Osteocyte (in vitro differentiated cells): ENCODE results near the gene CACNA2D3. TPM values are rescaled to one million over a fixed set of nuclear protein-coding genes. Genes with fewer than 3 reads are reported as not detected.

Experiments used
- DNase-seq: peaks from one replicate; pipeline ENCODE4 v3.0.0; 2021; ENCODE audit warnings: mixed read lengths; ENCODE audit not compliant: unreplicated experiment; ENCODE audit errors: extremely low spot score
- H3K27ac Mint-ChIP-seq: one replicate; pipeline ENCODE4 v1.8.0; 2021; ENCODE audit warnings: mild to moderate bottlenecking, mixed read lengths; ENCODE audit not compliant: unreplicated experiment
- H3K27me3 Mint-ChIP-seq: one replicate; pipeline ENCODE4 v1.8.0; 2021; ENCODE audit warnings: mixed read lengths; ENCODE audit not compliant: unreplicated experiment
- H3K36me3 Mint-ChIP-seq: one replicate; pipeline ENCODE4 v1.8.0; 2021; ENCODE audit warnings: mixed read lengths; ENCODE audit not compliant: unreplicated experiment
- H3K4me1 Mint-ChIP-seq: one replicate; pipeline ENCODE4 v1.8.0; 2021; ENCODE audit warnings: mixed read lengths; ENCODE audit not compliant: unreplicated experiment
- H3K4me3 Mint-ChIP-seq: one replicate; pipeline ENCODE4 v1.8.0; 2021; ENCODE audit warnings: mild to moderate bottlenecking, moderate library complexity, mixed read lengths; ENCODE audit not compliant: unreplicated experiment
- H3K9me3 Mint-ChIP-seq: one replicate; pipeline ENCODE4 v1.8.0; 2021; ENCODE audit warnings: mixed read lengths; ENCODE audit not compliant: unreplicated experiment
- total RNA-seq: library from RNA; stranded (reverse); gene quantifications from 2 replicates; pipeline ENCODE4 v1.2.1, GENCODE V29; 2021
- TF ChIP-seq, protein P1 (sequence below): fragments of 200-600 bp; sonication (generic); IDR thresholded peaks from 2 replicates; pipeline ENCODE4 v1.5.0; 2021; ENCODE audit warnings: antibody characterized with exemption, mild to moderate bottlenecking, moderate library complexity

The CACNA2D3 gene
- total RNA-seq, 1 donor from 2014 or later, result 0.46 TPM

DNA sequence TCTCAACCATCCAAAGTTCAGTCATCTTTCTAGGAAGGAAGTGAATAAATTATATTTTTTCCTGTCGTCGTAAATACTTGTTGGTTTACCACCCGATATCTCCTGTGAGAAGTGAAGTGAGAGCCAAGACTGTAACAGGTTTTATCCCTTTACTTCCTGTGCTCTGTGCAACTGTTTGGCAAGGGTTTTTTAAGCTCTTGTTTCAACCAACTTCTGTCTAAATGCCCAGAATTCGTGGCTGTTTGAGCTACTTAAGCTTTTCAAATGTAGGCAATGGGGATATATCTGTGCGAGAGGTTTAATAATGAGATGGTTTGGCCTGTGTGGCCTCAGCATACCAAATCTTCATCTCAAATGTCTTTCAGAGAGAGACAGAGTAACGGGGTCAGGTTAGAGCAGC, 670.8 kb downstream of the CACNA2D3 start:
- Mint-ChIP-seq H3K36me3 (no peaks in the 10 kb centered on the region), H3K9me3 (peaks cover 6% of the 10 kb centered on the region), H3K4me3 (no peak overlapping the region), H3K27ac (no peak overlapping the region), H3K27me3 (peaks cover 21% of the 10 kb centered on the region), H3K4me1 (no peaks in the 10 kb centered on the region)
- DNase-seq, result no peak
- TF ChIP-seq, protein P1, sequence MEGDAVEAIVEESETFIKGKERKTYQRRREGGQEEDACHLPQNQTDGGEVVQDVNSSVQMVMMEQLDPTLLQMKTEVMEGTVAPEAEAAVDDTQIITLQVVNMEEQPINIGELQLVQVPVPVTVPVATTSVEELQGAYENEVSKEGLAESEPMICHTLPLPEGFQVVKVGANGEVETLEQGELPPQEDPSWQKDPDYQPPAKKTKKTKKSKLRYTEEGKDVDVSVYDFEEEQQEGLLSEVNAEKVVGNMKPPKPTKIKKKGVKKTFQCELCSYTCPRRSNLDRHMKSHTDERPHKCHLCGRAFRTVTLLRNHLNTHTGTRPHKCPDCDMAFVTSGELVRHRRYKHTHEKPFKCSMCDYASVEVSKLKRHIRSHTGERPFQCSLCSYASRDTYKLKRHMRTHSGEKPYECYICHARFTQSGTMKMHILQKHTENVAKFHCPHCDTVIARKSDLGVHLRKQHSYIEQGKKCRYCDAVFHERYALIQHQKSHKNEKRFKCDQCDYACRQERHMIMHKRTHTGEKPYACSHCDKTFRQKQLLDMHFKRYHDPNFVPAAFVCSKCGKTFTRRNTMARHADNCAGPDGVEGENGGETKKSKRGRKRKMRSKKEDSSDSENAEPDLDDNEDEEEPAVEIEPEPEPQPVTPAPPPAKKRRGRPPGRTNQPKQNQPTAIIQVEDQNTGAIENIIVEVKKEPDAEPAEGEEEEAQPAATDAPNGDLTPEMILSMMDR, result no peak

DNA sequence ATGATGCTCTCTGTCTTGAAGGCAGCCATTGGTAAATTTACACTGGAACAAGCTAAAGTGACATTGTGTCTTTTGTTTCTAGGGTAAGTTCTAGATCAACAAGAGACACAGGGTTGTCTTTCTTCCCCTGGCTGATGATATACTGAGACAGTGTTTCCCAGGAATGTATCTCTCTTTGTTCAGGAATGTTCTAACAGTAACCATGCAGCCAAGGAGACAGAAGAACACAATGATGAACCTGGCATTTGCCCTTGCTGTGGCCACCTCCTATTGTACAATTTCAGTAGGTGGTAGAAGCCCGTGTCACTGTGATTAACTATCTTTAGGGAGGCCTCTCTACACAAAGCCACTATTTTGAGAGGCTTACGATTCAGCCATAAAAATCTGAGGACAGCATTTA, 674.8 kb downstream of the CACNA2D3 start:
- no peaks in the 10 kb centered on the region for H3K36me3 Mint-ChIP-seq
- H3K27ac Mint-ChIP-seq, result no peak overlapping the region
- H3K9me3 Mint-ChIP-seq, result peaks cover 6% of the 10 kb centered on the region
- H3K4me1 Mint-ChIP-seq, result no peaks in the 10 kb centered on the region
- TF ChIP-seq, protein P1, result no peak
- H3K27me3 Mint-ChIP-seq, result peaks cover 27% of the 10 kb centered on the region
- no peak overlapping the region for H3K4me3 Mint-ChIP-seq
- DNase-seq, result no peak

DNA sequence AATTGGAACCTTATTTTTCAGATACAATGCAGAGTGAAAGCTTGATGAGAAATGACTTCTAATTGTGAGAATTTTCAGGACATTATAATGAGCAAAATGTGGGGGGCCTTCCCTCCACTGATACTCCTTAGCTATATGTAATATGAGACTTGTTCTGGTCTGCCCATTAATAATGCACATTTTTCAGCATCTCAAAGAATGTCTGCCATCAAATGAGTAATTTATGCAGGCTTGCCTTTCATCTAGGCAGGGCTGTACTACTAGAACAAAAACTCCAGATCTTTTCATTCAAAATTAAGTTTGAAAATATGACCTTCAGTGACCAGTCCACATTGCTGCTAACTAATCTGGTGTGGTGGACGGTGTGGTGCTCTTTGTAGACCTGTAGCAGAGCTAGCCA, 678.1 kb downstream of the CACNA2D3 start:
- no peak overlapping the region for H3K4me3 Mint-ChIP-seq
- no peaks in the 10 kb centered on the region for H3K4me1 Mint-ChIP-seq
- no peak for DNase-seq
- H3K27ac Mint-ChIP-seq, result no peak overlapping the region
- peaks cover 11% of the 10 kb centered on the region for H3K27me3 Mint-ChIP-seq
- no peaks in the 10 kb centered on the region for H3K36me3 Mint-ChIP-seq
- H3K9me3 Mint-ChIP-seq, result peaks cover 9% of the 10 kb centered on the region
- TF ChIP-seq, protein P1, result no peak

DNA sequence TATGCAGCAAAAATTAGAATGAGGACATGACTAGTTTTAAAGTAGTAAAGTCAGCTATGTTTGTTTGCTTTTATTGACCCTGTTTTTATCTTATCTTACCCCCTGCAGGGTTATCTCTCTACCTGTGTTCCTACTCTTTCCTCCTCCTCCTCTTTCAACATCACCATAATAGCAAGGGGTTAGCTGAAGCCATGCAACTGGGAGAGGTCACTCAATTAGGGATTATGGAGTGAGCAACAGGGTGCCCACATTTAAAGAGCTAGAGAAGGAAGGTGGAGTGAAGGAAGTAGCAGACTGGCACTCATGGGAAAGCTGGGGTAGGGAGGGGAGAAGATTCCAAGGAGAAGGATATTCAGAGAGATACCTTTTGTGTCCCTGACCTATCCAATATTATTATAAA, 679.6 kb downstream of the CACNA2D3 start:
- H3K27me3 Mint-ChIP-seq, result peaks cover 9% of the 10 kb centered on the region
- TF ChIP-seq, protein P1, result no peak
- no peak overlapping the region for H3K27ac Mint-ChIP-seq
- H3K9me3 Mint-ChIP-seq, result peaks cover 4% of the 10 kb centered on the region
- H3K4me1 Mint-ChIP-seq, result no peaks in the 10 kb centered on the region
- DNase-seq, result no peak
- no peak overlapping the region for H3K4me3 Mint-ChIP-seq
- H3K36me3 Mint-ChIP-seq, result no peaks in the 10 kb centered on the region

DNA sequence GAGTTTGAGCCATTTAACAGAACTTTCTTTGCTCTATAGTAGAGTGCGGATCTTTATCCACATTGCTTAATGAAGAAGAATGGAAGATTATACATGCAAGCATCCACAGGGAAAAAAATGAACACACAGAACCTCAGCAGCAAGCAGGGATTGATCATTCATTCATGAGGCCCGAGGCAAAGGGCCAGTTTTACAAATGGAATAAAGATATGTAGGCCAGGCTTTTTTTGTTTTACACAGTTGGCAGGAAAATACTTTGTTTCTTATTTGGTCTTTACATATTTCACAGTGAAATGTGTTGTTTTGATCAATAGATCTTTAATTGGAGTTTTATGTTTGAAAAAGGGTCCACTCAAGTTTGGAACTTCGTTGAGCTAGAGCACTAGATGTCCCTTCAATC, 688.0 kb downstream of the CACNA2D3 start:
- TF ChIP-seq, protein P1, result no peak
- DNase-seq, result no peak
- no peak overlapping the region for H3K4me3 Mint-ChIP-seq
- H3K27me3 Mint-ChIP-seq, result peaks cover 4% of the 10 kb centered on the region
- no peaks in the 10 kb centered on the region for H3K9me3 Mint-ChIP-seq
- no peaks in the 10 kb centered on the region for H3K4me1 Mint-ChIP-seq
- no peaks in the 10 kb centered on the region for H3K36me3 Mint-ChIP-seq
- no peak overlapping the region for H3K27ac Mint-ChIP-seq
